Neural cell (in vitro differentiated cells): ENCODE data around the gene RNGTT. TPM values are rescaled to one million over a fixed set of nuclear protein-coding genes. Genes with fewer than 3 reads are reported as not detected.

Experiments
- H2AFZ ChIP-seq: fragments of 200-600, 300-800 bp; sonication (generic), shearing (Covaris generic); 2 replicates; pipeline ENCODE4 v1.6.0; 2014; ENCODE audit warnings: low read depth, mild to moderate bottlenecking, antibody characterized with exemption, low read length, moderate library complexity
- H3F3A ChIP-seq: fragments of 200-600 bp; shearing (Covaris generic); 2 replicates; pipeline ENCODE4 v1.6.1; 2016; ENCODE audit warnings: mild to moderate bottlenecking, moderate library complexity, mixed read lengths, antibody characterized with exemption, low read length; ENCODE audit not compliant: insufficient read depth, poor library complexity, severe bottlenecking
- H3K27ac ChIP-seq: fragments of 200-600, 300-800 bp; sonication (generic), shearing (Covaris generic); 2 replicates; pipeline ENCODE4 v1.5.1; 2014; ENCODE audit warnings: mild to moderate bottlenecking, low read length, moderate library complexity
- H3K27me3 ChIP-seq: fragments of 300-800, 200-600 bp; sonication (generic), shearing (Covaris generic); 2 replicates; pipeline ENCODE4 v1.6.0; 2014; ENCODE audit warnings: mild to moderate bottlenecking, low read depth, low read length, moderate library complexity; ENCODE audit not compliant: insufficient read depth
- H3K36me3 ChIP-seq: fragments of 300-800, 200-600 bp; sonication (generic), shearing (Covaris generic); 2 replicates; pipeline ENCODE4 v1.5.1; 2014; ENCODE audit warnings: mild to moderate bottlenecking, antibody characterized with exemption, low read length, moderate library complexity; ENCODE audit not compliant: insufficient read depth
- H3K4me2 ChIP-seq: fragments of 300-800, 200-600 bp; sonication (generic), shearing (Covaris generic); 2 replicates; pipeline ENCODE4 v1.6.0; 2014; ENCODE audit warnings: mild to moderate bottlenecking, low read length
- H3K4me3 ChIP-seq: fragments of 300-800, 200-600 bp; sonication (generic), shearing (Covaris generic); 2 replicates; pipeline ENCODE4 v1.5.1; 2014; ENCODE audit warnings: mild to moderate bottlenecking, low read length, moderate library complexity
- H3K79me2 ChIP-seq: fragments of 200-600 bp; shearing (Covaris generic); replicated peaks from 2 replicates; pipeline ENCODE4 v1.6.0; 2014; ENCODE audit warnings: mild to moderate bottlenecking, low read length, moderate library complexity; ENCODE audit not compliant: insufficient read depth
- H3K9ac ChIP-seq: fragments of 300-800, 200-600 bp; sonication (generic), shearing (Covaris generic); 2 replicates; pipeline ENCODE4 v1.6.1; 2016; ENCODE audit warnings: mild to moderate bottlenecking, low read length, mixed read lengths
- H3K9me2 ChIP-seq: fragments of 200-600 bp; shearing (Covaris generic); 2 replicates; pipeline ENCODE4 v1.6.1; 2016; ENCODE audit warnings: mild to moderate bottlenecking, low read length, mixed read lengths; ENCODE audit not compliant: insufficient read depth
- H3K9me3 ChIP-seq: fragments of 200-600, 300-800 bp; sonication (generic), shearing (Covaris generic); 2 replicates; pipeline ENCODE4 v1.6.1; 2016; ENCODE audit warnings: mild to moderate bottlenecking, mixed run types, low read length, moderate library complexity, mixed read lengths
- H4K20me1 ChIP-seq: fragments of 200-600 bp; shearing (Covaris generic); 2 replicates; pipeline ENCODE4 v1.6.1; 2016; ENCODE audit warnings: mild to moderate bottlenecking, mixed run types; ENCODE audit not compliant: insufficient read depth
- CTCF ChIP-seq: fragments of 450-650 bp; IDR thresholded peaks from 2 replicates; pipeline ENCODE4 v1.5.1; 2014; ENCODE audit warnings: antibody characterized with exemption, mild to moderate bottlenecking, moderate library complexity; ENCODE audit not compliant: poor library complexity, severe bottlenecking
- EP300 ChIP-seq: fragments of 450-650 bp; conservative IDR thresholded peaks from 2 replicates; pipeline ENCODE4 v1.6.1; 2014; ENCODE audit warnings: antibody characterized with exemption, mild to moderate bottlenecking, moderate library complexity; ENCODE audit not compliant: poor library complexity, severe bottlenecking
- EZH2 ChIP-seq: fragments of 200-600, 300-800 bp; shearing (Covaris generic), sonication (generic); IDR thresholded peaks from 2 replicates; pipeline ENCODE4 v1.6.1; 2014; ENCODE audit warnings: antibody characterized with exemption, low read length, borderline replicate concordance, mild to moderate bottlenecking; ENCODE audit not compliant: insufficient read depth, poor library complexity, severe bottlenecking
- MXI1 ChIP-seq: fragments of 450-650 bp; conservative IDR thresholded peaks from 2 replicates; pipeline ENCODE4 v1.6.1; 2014; ENCODE audit warnings: antibody characterized with exemption, mild to moderate bottlenecking; ENCODE audit not compliant: poor library complexity, severe bottlenecking
- POLR2AphosphoS5 ChIP-seq: IDR thresholded peaks from 2 replicates; pipeline ENCODE4 v1.6.1; 2012
- RAD21 ChIP-seq: fragments of 450-650 bp; conservative IDR thresholded peaks from 2 replicates; pipeline ENCODE4 v1.6.1; 2014; ENCODE audit warnings: antibody characterized with exemption, mild to moderate bottlenecking, moderate library complexity
- REST ChIP-seq: IDR thresholded peaks from 2 replicates; pipeline ENCODE4 v1.6.1; 2012; ENCODE audit warnings: borderline replicate concordance
- SMC3 ChIP-seq: fragments of 450-650 bp; conservative IDR thresholded peaks from 2 replicates; pipeline ENCODE4 v1.6.1; 2014; ENCODE audit warnings: antibody characterized with exemption, mild to moderate bottlenecking, moderate library complexity; ENCODE audit not compliant: poor library complexity
- TAF1 ChIP-seq: IDR thresholded peaks from 2 replicates; pipeline ENCODE4 v1.6.1; 2012; ENCODE audit warnings: low read depth
- polyA plus RNA-seq: library from polyadenylated mRNA; depleted of rRNA; stranded (reverse); fragments of >200 nt; gene quantifications from 2 replicates; pipeline ENCODE4 v1.2.3, GENCODE V29; 2014

Gene RNGTT
- polyA plus RNA-seq, 1 donor from 2014 or later = 28.3 TPM

GRCh38 chr6:88573561-88573960, 389.9 kb downstream of the RNGTT start:
- Histone ChIP-seq H3K9me2 (no peaks in the 10 kb centered on the region), H3K9me3 (peaks cover 4% of the 10 kb centered on the region), H3K36me3 (no peaks in the 10 kb centered on the region), H3K4me2 (no peak overlapping the region), H3K79me2 (no peaks in the 10 kb centered on the region), H3K27ac (no peak overlapping the region), H3K4me3 (no peak overlapping the region), H3F3A (no peaks in the 10 kb centered on the region), H3K9ac (no peak overlapping the region), H3K27me3 (no peaks in the 10 kb centered on the region), H4K20me1 (no peaks in the 10 kb centered on the region), H2AFZ (no peak overlapping the region)
- TF ChIP-seq CTCF = no peak
- TF ChIP-seq EZH2 = no peak
- TF ChIP-seq MXI1 = no peak
- no peak for TF ChIP-seq EP300
- no peak for TF ChIP-seq SMC3
- no peak for TF ChIP-seq RAD21
- TF ChIP-seq REST = no peak
- no peak for TF ChIP-seq TAF1
- no peak for TF ChIP-seq POLR2AphosphoS5

GRCh38 chr6:88572449-88573139, 390.8 kb downstream of the RNGTT start:
- no peak for TF ChIP-seq POLR2AphosphoS5
- TF ChIP-seq EZH2 = no peak
- TF ChIP-seq SMC3 = no peak
- no peak for TF ChIP-seq RAD21
- TF ChIP-seq MXI1 = no peak
- TF ChIP-seq CTCF = no peak
- TF ChIP-seq TAF1 = no peak
- TF ChIP-seq REST = no peak
- TF ChIP-seq EP300 = no peak
- H3K9me2 ChIP-seq = no peaks in the 10 kb centered on the region
- H4K20me1 ChIP-seq = no peaks in the 10 kb centered on the region
- H3F3A ChIP-seq = no peaks in the 10 kb centered on the region
- no peak overlapping the region for H3K4me2 ChIP-seq
- H2AFZ ChIP-seq = no peak overlapping the region
- H3K9me3 ChIP-seq = peaks cover 4% of the 10 kb centered on the region
- no peak overlapping the region for H3K27ac ChIP-seq
- H3K79me2 ChIP-seq = no peaks in the 10 kb centered on the region
- H3K9ac ChIP-seq = no peak overlapping the region
- H3K27me3 ChIP-seq = no peaks in the 10 kb centered on the region
- no peak overlapping the region for H3K4me3 ChIP-seq
- no peaks in the 10 kb centered on the region for H3K36me3 ChIP-seq
